SHP77 (cell line): ENCODE results near the gene TLE4.

ENCODE experiments used
- DNase-seq, 2 experiments: peaks; one replicate each; lab custom pipeline; 2025; lab: John Stamatoyannopoulos, UW

Gene TLE4

GRCh38 chr9:79691496-79691895 lies 119.7 kb downstream of the TLE4 start:
- DNase-seq, result no peak

DNA sequence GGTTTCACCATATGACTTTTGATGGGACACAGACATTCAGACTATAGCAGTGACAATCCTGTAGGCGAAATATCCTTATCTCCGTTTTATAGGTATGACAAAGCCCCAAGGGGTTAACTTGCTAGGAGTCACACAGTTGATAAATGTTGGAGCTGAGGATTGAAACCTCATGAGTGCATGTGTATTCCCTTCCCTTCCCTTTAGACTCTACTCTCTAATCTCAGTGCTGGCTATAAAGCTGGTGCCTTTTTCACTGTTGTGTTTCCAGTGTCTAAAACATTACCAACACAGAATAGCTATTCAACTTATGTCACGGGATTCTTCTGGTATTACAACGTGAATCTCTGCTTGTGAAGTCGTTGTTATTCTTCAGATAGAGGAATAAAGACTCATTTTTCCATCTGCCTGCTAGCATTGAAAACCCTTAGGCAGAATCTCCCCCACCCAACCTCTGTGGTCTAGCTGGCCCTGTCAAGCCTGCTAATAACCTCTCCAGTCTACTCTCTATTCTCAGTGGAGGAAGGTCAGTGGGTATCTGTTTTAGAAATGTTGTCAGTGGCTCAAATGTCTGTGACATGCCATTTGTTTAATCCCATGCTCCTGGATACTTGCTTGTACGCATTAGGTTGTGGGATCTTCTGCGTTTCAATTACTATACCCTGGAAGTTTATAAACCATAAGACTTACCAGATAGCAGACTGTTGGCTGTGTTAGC lies 121.2 kb downstream of the TLE4 start:
- no peak for DNase-seq

GRCh38 chr9:79693750-79694149 lies 122.0 kb downstream of the TLE4 start:
- DNase-seq, result no peak

GRCh38 chr9:79694208-79694607 lies 122.4 kb downstream of the TLE4 start:
- no peak for DNase-seq

GRCh38 chr9:79694676-79695400 lies 123.1 kb downstream of the TLE4 start:
- DNase-seq, result no peak

DNA sequence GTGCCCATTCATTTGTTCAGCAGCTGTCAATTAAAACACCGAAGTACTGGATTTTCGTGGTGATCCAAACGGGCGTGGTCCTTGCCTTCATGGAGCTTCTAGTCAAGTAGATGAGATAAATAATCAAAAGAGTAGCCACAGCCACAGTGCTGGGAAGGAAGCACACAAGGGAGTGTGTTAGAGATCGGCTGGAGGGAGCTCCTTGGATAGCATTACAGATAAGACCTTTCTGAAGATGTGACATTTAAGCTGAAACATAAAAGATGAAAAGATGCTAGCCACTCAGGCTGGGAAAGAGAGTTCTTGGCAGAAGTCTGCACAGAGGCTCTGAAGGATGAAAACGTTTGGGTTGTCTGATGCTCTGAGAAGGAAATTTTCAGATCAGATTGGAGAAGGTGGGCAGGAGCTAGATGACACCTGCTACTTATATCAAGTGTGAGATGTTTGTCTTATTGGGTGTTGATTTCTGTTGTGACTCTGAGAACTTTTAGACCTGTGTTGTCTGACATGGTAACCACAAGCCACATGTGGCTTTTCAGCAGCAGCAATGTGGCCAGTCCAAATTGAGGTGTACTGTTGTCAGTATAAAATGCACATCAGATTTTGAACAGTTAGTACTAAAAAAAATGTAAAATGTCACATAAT lies 123.9 kb downstream of the TLE4 start:
- DNase-seq, result no peak

- no peak for DNase-seq
Measured at GRCh38 chr9:79698967-79699366, 127.2 kb downstream of the TLE4 start.

DNA sequence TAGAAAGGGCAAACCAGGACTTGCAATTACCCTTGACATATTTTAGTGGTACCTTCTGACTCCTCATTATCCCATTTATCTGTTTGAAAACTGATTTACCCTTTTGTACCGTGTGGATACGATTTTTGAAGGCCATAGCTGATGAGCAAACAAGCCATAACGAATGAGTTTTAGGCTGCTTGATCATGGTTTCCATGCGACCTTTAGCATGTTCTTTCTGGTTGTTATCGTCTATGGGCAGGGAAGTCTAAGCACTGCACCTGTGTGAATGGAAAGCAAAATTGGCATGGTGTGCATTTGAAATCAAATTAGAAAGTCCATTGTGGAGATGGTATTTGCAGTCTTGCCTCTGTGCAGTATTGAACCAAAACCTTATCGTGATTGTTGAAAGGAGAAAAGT lies 127.7 kb downstream of the TLE4 start:
- DNase-seq, result no peak

GRCh38 chr9:79700607-79701360 lies 129.0 kb downstream of the TLE4 start:
- DNase-seq, result no peak

DNA sequence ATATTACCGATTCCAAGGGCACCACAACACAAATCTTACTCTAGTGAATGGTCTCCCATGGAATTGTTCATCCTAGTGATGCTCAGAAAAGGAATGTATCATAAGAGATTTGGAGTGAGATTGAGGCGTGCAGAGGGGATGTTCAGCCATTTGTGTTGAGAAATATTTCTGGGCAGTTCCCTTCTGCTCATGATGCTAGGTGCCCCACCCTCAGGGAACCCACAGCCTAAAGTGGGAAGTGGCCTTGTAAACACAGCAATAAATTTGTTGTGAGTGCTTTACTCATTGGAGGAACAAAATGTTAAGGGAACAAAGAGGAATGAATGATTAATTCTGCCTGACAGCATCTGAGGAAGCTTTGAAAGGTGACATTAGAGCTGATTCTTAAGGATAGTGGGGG lies 129.9 kb downstream of the TLE4 start:
- no peak for DNase-seq

DNA sequence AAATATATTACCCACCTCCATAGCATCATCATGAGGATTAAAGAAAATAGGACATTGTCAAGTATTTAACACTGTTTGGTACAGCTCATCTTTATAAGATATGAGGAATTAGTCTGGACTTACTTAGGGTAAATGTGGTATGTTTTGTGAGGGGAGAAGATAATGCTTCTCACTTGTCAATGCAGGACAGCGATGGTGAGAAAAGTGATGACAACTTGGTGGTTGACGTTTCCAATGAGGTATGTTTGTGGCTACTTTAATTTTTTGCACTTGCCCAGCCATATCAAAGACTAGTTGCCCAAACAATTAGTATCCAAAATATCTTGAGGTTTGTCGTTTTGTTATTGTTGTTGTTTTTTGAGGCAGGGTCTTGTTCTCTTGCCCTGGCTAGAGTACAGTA lies 133.9 kb downstream of the TLE4 start:
- DNase-seq, result no peak

DNA sequence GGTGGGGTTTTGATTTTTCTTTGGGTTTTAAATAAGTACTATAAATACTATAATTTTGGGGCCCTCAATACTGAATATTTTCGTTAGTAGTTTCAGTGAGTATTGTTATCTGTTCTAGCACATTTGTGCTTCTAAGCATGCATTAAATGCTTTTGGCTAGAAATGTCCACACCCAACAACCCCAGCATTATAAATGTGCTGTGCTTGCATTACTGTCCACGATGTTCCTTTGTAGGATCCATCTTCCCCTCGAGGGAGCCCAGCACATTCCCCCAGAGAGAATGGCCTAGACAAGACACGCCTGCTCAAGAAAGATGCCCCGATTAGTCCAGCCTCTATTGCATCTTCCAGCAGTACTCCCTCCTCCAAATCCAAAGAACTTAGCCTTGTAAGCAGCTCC lies 134.7 kb downstream of the TLE4 start:
- no peak for DNase-seq

- DNase-seq, result no peak
Measured at GRCh38 chr9:79707589-79707988, 135.8 kb downstream of the TLE4 start.

DNA sequence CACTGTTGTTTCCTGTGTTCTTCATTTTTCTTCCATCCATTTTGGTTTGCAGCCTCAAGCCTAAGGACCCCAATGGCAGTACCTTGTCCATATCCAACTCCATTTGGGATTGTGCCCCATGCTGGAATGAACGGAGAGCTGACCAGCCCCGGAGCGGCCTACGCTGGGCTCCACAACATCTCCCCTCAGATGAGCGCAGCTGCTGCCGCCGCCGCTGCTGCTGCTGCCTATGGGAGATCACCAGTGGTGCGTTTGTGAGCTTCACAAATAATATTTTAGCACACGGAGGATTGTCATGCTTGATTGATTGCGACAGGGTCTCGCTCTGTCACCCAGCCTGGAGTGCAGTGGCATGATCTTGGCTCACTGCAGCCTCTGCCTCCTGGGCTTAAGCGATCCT lies 136.8 kb downstream of the TLE4 start:
- no peak for DNase-seq

- DNase-seq, result no peak
Measured at GRCh38 chr9:79709743-79710674, 138.2 kb downstream of the TLE4 start.

GRCh38 chr9:79711874-79712273 lies 140.1 kb downstream of the TLE4 start:
- DNase-seq, result no peak

DNA sequence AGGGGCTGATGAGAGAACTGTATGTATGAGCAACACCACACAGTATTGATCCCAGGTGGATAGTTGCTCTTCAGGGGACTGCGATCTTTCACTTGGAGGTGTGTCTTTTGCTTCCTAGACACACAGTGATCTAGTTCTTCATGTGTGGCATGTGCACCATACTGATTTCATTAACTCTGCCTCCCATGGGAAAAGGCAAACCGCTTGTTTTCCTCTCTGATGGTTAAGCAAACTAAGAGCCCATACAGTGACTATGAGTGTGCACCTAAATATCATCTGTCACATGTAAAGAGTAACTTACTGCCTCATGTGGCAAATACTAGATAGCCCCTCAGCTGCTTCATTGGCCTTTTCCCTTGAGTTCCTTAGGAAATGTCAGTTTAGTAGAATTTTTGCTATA lies 147.3 kb downstream of the TLE4 start:
- no peak for DNase-seq

- no peak for DNase-seq
Measured at GRCh38 chr9:79719989-79720388, 148.2 kb downstream of the TLE4 start.

DNA sequence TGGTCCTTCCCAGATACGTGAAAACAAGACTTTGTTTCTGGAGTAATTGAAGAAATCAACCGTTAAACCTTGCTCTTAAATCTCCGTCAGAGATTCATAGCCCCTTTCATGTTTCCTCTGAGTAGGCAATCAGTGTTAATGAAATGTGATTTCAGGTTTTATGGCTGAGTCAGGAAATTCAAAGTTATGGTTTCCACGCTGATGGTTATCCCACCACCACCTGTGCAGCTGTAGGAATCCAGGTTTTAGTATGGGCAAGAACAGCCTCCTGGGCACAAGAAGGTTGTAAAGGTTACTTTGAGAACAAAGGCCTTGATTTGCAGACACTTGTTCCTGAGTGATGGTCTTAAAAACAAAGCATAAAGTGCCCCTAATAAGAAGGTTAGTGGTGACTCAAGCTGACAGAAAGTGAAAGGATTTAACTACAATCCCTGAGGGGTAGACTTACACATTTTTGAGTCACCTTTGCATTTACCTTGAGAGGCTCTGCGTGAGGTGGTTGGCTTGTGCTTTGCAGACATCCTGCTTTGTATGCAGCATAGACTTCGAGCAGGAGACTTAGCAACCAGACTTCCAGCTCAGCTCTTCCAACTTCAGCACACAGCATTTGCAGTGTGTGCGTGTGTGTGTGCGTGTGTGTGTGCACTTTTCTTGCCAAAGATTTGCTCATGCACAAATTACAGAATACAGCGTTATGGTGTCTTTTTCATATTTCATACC lies 159.6 kb downstream of the TLE4 start:
- no peak for DNase-seq

- no peak for DNase-seq
Measured at GRCh38 chr9:79735023-79735779, 163.4 kb downstream of the TLE4 start.
